22Rv1 (cell line): ENCODE measurements around the gene DNAI2.

Source experiments
- ZFX ChIP-seq: fragments of 450-650 bp; IDR thresholded peaks from 2 replicates; pipeline ENCODE4 v1.6.1; 2017; ENCODE audit warnings: antibody characterized with exemption, borderline replicate concordance
- TF ChIP-seq, protein P1 (sequence below): fragments of 450-650 bp; IDR thresholded peaks from 2 replicates; pipeline ENCODE4 v1.5.1; 2017; ENCODE audit warnings: mild to moderate bottlenecking

GRCh38 chr17:74337834-74338500 is 63.9 kb downstream of the DNAI2 start:
- TF ChIP-seq, protein P1, sequence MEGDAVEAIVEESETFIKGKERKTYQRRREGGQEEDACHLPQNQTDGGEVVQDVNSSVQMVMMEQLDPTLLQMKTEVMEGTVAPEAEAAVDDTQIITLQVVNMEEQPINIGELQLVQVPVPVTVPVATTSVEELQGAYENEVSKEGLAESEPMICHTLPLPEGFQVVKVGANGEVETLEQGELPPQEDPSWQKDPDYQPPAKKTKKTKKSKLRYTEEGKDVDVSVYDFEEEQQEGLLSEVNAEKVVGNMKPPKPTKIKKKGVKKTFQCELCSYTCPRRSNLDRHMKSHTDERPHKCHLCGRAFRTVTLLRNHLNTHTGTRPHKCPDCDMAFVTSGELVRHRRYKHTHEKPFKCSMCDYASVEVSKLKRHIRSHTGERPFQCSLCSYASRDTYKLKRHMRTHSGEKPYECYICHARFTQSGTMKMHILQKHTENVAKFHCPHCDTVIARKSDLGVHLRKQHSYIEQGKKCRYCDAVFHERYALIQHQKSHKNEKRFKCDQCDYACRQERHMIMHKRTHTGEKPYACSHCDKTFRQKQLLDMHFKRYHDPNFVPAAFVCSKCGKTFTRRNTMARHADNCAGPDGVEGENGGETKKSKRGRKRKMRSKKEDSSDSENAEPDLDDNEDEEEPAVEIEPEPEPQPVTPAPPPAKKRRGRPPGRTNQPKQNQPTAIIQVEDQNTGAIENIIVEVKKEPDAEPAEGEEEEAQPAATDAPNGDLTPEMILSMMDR, result no peak
- no peak for TF ChIP-seq ZFX
